Motor neuron (in vitro differentiated cells): Measurements from ENCODE around the gene ASGR1. TPM values are rescaled to one million over a fixed set of nuclear protein-coding genes. Genes with fewer than 3 reads are reported as not detected.

Experiments
- ATAC-seq, 8 experiments: fragments of 200-7000 bp; cut with Tn5 transposase; replicated peaks in 6 of 8; 2 replicates each; pipeline ENCODE4 v1.8.0; 2021; ENCODE audit warnings: mild to moderate bottlenecking in 8 of 8, moderate library complexity in 8 of 8
- H3K27ac ChIP-seq, 2 donors: fragments of 250-450 bp; sonication (Bioruptor Pico); 2 replicates each; pipeline ENCODE4 v1.9.0; 2021; ENCODE audit warnings: antibody characterized with exemption in 2 of 2, mild to moderate bottlenecking in 2 of 2, moderate library complexity in 1 of 2
- H3K4me1 ChIP-seq, 2 donors: fragments of 250-450 bp; sonication (Bioruptor Pico); replicated peaks in 1 of 2; 2 replicates each; pipeline ENCODE4 v1.6.1; 2021; ENCODE audit warnings: antibody characterized with exemption in 2 of 2, mild to moderate bottlenecking in 2 of 2, moderate library complexity in 1 of 2
- H3K4me3 ChIP-seq, 5 donors: fragments of 250-450 bp; sonication (Bioruptor Pico); 2 replicates each; pipeline ENCODE4 v1.9.0; 2021; ENCODE audit warnings: antibody characterized with exemption in 5 of 5, mild to moderate bottlenecking in 5 of 5, moderate library complexity in 4 of 5
- WGBS, 10 experiments: fragments of 450-650 bp; shearing (Covaris generic); methylation state at CpG; one replicate each; pipeline ENCODE4 v1.0.0; 2022; 5-methylcytosine and 5-hydroxymethylcytosine counted together
- in situ Hi-C, 9 experiments: fragments of 400-800 bp; cut with MboI; loops; one replicate each; pipeline ENCODE4 v1.15.0; 2021; ENCODE audit warnings: low sequenced_read_pairs in 9 of 9, low pct_unique_long_range_greater_than_20kb in 2 of 9; ENCODE audit not compliant: unreplicated experiment in 9 of 9
- total RNA-seq, 8 experiments: library from RNA; unstranded; fragments of 300-600 nt; gene quantifications; 2 replicates each; pipeline versions ENCODE4 v1.2.3 to v1.2.4, GENCODE V29; 2022

Gene ASGR1
- total RNA-seq: 10 to 100 TPM in 4 of 8 experiments, 1 to 10 TPM in 4; 1.4 to 26.7 (median 10.1) TPM

- H3K4me3 ChIP-seq: peak within 1 kb of the TSS; percentile 46 to 54 (median 51)
- peaks cover 4 to 11% of the 10 kb centered on the region in 2 donors for H3K4me1 ChIP-seq
- 10 to 90% (median 82%) methylated on average over 1 to 5 of the region's 20 CpGs; no CpG with 5 or more reads in 4 of the 10 experiments for WGBS, 10 experiments
- in situ Hi-C loops: no loop called here
- H3K27ac ChIP-seq: peak within 1 kb of the TSS; percentile 77 to 84
- no peak for ATAC-seq
Observed at GRCh38 chr17:7179317-7180254, at the start of gene ASGR1. Gene ASGR1, minus strand, starts transcription at chr17:7179370. Its CDS starts 807 bp downstream, at chr17:7178563.

GRCh38 chr17:7228920-7229319, 49.8 kb upstream of the ASGR1 start:
- in situ Hi-C loops: no loop called here
- no peak overlapping the region for H3K27ac ChIP-seq
- 75 to 100% (median 99%) methylated on average over 1 to 6 of the region's 14 CpGs; no CpG with 5 or more reads in 2 of the 10 experiments for WGBS, 10 experiments
- ATAC-seq: no peak
- H3K4me1 ChIP-seq: peaks cover 12 to 13% of the 10 kb centered on the region in 2 donors
- H3K4me3 ChIP-seq: no peak overlapping the region

- Histone ChIP-seq H3K4me1 (peaks cover 2 to 4% of the 10 kb centered on the region in 2 donors), H3K4me3 (no peak overlapping the region), H3K27ac (no peak overlapping the region)
- no peak for ATAC-seq
- WGBS, 10 experiments: 73 to 100% (median 93%) methylated on average over 2 to 10 of the region's 31 CpGs; no CpG with 5 or more reads in 4 of the 10 experiments
- in situ Hi-C loops: no loop called here
Observed at GRCh38 chr17:7226721-7227710, 47.8 kb upstream of the ASGR1 start.

GRCh38 chr17:7225711-7226331, 46.7 kb upstream of the ASGR1 start:
- H3K4me3 ChIP-seq: no peak overlapping the region

GRCh38 chr17:7224661-7225111, 45.5 kb upstream of the ASGR1 start:
- in situ Hi-C loops: no loop called here
- no peak for ATAC-seq
- 100% methylated on average over 1 of the region's 15 CpGs; no CpG with 5 or more reads in 8 of the 10 experiments for WGBS, 10 experiments
- Histone ChIP-seq H3K4me3 (no peak overlapping the region), H3K4me1 (peaks cover 7 to 8% of the 10 kb centered on the region in 2 donors), H3K27ac (no peak overlapping the region)

More at GRCh38 chr17:7225711-7226331, 46.7 kb upstream of the ASGR1 start:
- H3K4me1 ChIP-seq: peaks cover 1 to 3% of the 10 kb centered on the region in 2 donors
- peak in 4 of 8 experiments; percentile 3 to 11 (median 4) for ATAC-seq
- in situ Hi-C loops: no loop called here
- H3K27ac ChIP-seq: no peak overlapping the region
- 93 to 100% (median 96%) methylated on average over 3 to 5 of the region's 21 CpGs; no CpG with 5 or more reads in 7 of the 10 experiments for WGBS, 10 experiments

GRCh38 chr17:7224110-7224509, 44.9 kb upstream of the ASGR1 start:
- in situ Hi-C loops: no loop called here
- no peak for ATAC-seq
- peaks cover 7 to 12% of the 10 kb centered on the region in 2 donors for H3K4me1 ChIP-seq
- 89% methylated on average over 1 of the region's 10 CpGs; no CpG with 5 or more reads in 9 of the 10 experiments for WGBS, 10 experiments
- H3K4me3 ChIP-seq: no peak overlapping the region
- no peak overlapping the region for H3K27ac ChIP-seq

GRCh38 chr17:7223375-7223774, 44.2 kb upstream of the ASGR1 start:
- Histone ChIP-seq H3K4me1 (peaks cover 7 to 18% of the 10 kb centered on the region in 2 donors), H3K4me3 (no peak overlapping the region), H3K27ac (no peak overlapping the region)
- in situ Hi-C loops: no loop called here
- no peak for ATAC-seq
- WGBS, 10 experiments: 65 to 100% (median 91%) methylated on average over 1 to 4 of the region's 4 CpGs; no CpG with 5 or more reads in 4 of the 10 experiments

GRCh38 chr17:7222972-7223292, 43.8 kb upstream of the ASGR1 start:
- Histone ChIP-seq H3K27ac (no peak overlapping the region), H3K4me3 (no peak overlapping the region), H3K4me1 (peaks cover 12 to 22% of the 10 kb centered on the region in 2 donors)
- 50 to 87% (median 69%) methylated on average over 1 to 5 of the region's 7 CpGs; no CpG with 5 or more reads in 4 of the 10 experiments for WGBS, 10 experiments
- ATAC-seq: no peak
- in situ Hi-C loops: no loop called here

- peaks cover 14 to 25% of the 10 kb centered on the region in 2 donors for H3K4me1 ChIP-seq
- no peak overlapping the region for H3K27ac ChIP-seq
- H3K4me3 ChIP-seq: no peak overlapping the region
- ATAC-seq: no peak
- WGBS, 10 experiments: 0 to 100% (median 91%) methylated on average over 1 to 5 of the region's 15 CpGs; no CpG with 5 or more reads in 3 of the 10 experiments
- in situ Hi-C loops: no loop called here
Observed at GRCh38 chr17:7222093-7222971, 43.2 kb upstream of the ASGR1 start.

GRCh38 chr17:7221278-7222092, 42.3 kb upstream of the ASGR1 start:
- ATAC-seq: no peak
- no peak overlapping the region for H3K27ac ChIP-seq
- peaks cover 14 to 25% of the 10 kb centered on the region in 2 donors for H3K4me1 ChIP-seq
- H3K4me3 ChIP-seq: no peak overlapping the region
- in situ Hi-C loops: no loop called here
- WGBS, 10 experiments: 0 to 100% (median 95%) methylated on average over 1 to 4 of the region's 10 CpGs; no CpG with 5 or more reads in 4 of the 10 experiments
